Measurements from ENCODE around the gene WDR45.

WDR45 gene

DNA sequence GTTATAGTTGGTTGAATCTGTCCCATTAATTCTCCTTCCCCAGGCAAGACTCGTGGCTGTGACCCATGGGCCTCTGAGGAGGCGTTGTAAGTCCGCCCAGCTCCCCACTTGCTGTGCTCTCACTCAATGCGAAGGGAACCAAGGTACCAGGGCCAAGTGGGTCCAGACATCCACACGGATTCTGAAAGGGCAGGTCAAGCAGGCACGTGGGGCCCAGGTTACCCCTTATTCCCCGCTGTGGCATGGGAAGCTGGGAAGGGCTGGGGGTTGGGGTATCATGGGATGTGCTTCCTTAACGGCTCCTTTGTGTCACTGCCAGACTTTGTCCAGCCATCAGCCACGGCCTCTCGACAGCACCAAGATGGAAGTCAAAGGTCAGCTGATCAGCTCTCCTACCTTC is 17.8 kb downstream of the WDR45 start:
- H3K4me3 ChIP-seq (replicated peaks; ENCODE audit: insufficient read depth, low read length), result no peak overlapping the region
- TF ChIP-seq SPI1 (IDR thresholded peaks at IDR 0.05; ENCODE audit: borderline replicate concordance, low read depth) (no peak), GABPA (IDR thresholded peaks at IDR 0.05; ENCODE audit: low read depth) (no peak), POLR2AphosphoS5 (IDR thresholded peaks at IDR 0.05; ENCODE audit: low read depth) (no peak)
- TF ChIP-seq, protein P1, sequence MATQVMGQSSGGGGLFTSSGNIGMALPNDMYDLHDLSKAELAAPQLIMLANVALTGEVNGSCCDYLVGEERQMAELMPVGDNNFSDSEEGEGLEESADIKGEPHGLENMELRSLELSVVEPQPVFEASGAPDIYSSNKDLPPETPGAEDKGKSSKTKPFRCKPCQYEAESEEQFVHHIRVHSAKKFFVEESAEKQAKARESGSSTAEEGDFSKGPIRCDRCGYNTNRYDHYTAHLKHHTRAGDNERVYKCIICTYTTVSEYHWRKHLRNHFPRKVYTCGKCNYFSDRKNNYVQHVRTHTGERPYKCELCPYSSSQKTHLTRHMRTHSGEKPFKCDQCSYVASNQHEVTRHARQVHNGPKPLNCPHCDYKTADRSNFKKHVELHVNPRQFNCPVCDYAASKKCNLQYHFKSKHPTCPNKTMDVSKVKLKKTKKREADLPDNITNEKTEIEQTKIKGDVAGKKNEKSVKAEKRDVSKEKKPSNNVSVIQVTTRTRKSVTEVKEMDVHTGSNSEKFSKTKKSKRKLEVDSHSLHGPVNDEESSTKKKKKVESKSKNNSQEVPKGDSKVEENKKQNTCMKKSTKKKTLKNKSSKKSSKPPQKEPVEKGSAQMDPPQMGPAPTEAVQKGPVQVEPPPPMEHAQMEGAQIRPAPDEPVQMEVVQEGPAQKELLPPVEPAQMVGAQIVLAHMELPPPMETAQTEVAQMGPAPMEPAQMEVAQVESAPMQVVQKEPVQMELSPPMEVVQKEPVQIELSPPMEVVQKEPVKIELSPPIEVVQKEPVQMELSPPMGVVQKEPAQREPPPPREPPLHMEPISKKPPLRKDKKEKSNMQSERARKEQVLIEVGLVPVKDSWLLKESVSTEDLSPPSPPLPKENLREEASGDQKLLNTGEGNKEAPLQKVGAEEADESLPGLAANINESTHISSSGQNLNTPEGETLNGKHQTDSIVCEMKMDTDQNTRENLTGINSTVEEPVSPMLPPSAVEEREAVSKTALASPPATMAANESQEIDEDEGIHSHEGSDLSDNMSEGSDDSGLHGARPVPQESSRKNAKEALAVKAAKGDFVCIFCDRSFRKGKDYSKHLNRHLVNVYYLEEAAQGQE (IDR thresholded peaks at IDR 0.05; ENCODE audit: insufficient replicate concordance, low read depth), result no peak
- TF ChIP-seq, protein P2, sequence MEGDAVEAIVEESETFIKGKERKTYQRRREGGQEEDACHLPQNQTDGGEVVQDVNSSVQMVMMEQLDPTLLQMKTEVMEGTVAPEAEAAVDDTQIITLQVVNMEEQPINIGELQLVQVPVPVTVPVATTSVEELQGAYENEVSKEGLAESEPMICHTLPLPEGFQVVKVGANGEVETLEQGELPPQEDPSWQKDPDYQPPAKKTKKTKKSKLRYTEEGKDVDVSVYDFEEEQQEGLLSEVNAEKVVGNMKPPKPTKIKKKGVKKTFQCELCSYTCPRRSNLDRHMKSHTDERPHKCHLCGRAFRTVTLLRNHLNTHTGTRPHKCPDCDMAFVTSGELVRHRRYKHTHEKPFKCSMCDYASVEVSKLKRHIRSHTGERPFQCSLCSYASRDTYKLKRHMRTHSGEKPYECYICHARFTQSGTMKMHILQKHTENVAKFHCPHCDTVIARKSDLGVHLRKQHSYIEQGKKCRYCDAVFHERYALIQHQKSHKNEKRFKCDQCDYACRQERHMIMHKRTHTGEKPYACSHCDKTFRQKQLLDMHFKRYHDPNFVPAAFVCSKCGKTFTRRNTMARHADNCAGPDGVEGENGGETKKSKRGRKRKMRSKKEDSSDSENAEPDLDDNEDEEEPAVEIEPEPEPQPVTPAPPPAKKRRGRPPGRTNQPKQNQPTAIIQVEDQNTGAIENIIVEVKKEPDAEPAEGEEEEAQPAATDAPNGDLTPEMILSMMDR (IDR thresholded peaks at IDR 0.05; ENCODE audit: insufficient read depth, low read length), result no peak
- no peak overlapping the region for H3K27ac ChIP-seq (replicated peaks)

DNA sequence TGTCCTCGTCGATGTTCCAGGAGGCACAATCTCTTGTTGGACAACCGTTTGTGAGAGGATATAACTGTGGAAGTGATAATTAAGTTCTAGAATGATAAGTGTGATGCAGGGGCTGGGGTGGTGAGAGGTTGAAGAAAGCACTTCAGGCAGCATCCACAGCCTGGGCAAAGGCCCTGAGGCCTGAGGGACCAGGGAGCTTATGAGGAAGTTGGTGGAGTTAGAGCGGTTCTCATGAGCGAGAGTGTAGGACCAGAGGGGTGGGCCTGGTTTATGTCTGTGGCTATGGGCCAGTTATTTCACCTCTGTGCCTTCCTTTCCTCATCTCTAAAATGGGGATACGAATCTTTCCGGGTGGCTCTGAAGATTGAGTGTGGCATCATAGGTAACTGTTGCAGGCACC is 18.2 kb downstream of the WDR45 start:
- DNase-seq (ENCODE audit: low read depth in 1 of 2, low spot score in 1 of 2), result no peak
- Histone ChIP-seq H3K4me3 (replicated peaks; ENCODE audit: insufficient read depth, low read length) (no peak overlapping the region), H3K27ac (replicated peaks) (no peak overlapping the region), H3K27me3 (ENCODE audit: insufficient read depth, poor library complexity, severe bottlenecking) (no peaks in the 10 kb centered on the region)
- TF ChIP-seq GABPA (IDR thresholded peaks at IDR 0.05; ENCODE audit: low read depth) (no peak), POLR2AphosphoS5 (IDR thresholded peaks at IDR 0.05; ENCODE audit: low read depth) (no peak), SPI1 (IDR thresholded peaks at IDR 0.05; ENCODE audit: borderline replicate concordance, low read depth) (no peak)
- TF ChIP-seq, protein P1 (IDR thresholded peaks at IDR 0.05; ENCODE audit: insufficient replicate concordance, low read depth), result no peak
- TF ChIP-seq, protein P2 (IDR thresholded peaks at IDR 0.05; ENCODE audit: insufficient read depth, low read length), result no peak

More for the DNA sequence above, 17.8 kb downstream of the WDR45 start:
- no peak for DNase-seq (ENCODE audit: low read depth in 1 of 2, low spot score in 1 of 2)
- no peaks in the 10 kb centered on the region for H3K27me3 ChIP-seq (ENCODE audit: insufficient read depth, poor library complexity, severe bottlenecking)

DNA sequence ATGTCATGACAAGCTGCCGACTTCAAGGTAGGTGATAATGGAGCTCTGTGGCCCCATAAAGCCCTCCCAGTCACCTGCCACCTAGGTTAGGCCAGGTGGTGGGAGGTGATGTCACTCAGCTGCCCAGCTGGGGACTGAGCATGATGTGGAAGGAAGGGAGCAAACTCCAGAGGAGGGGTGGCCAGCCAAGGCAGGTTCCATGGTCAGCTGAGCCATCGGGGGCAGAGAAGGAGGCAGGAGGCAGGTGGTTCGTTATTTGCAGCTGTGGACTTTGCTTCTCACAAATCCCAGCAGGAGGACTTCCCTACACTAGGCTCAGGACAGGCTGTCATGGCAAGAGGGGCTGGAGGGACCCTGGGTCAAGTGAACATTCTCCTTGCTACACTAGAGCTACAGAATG is 18.8 kb downstream of the WDR45 start:
- no peak for DNase-seq (ENCODE audit: low read depth in 1 of 2, low spot score in 1 of 2)
- Histone ChIP-seq H3K27ac (replicated peaks) (no peak overlapping the region), H3K4me3 (replicated peaks; ENCODE audit: insufficient read depth, low read length) (no peak overlapping the region), H3K27me3 (ENCODE audit: insufficient read depth, poor library complexity, severe bottlenecking) (no peaks in the 10 kb centered on the region)
- TF ChIP-seq SPI1 (IDR thresholded peaks at IDR 0.05; ENCODE audit: borderline replicate concordance, low read depth) (no peak), GABPA (IDR thresholded peaks at IDR 0.05; ENCODE audit: low read depth) (no peak), POLR2AphosphoS5 (IDR thresholded peaks at IDR 0.05; ENCODE audit: low read depth) (no peak)
- TF ChIP-seq, protein P1 (IDR thresholded peaks at IDR 0.05; ENCODE audit: insufficient replicate concordance, low read depth), result no peak
- TF ChIP-seq, protein P2 (IDR thresholded peaks at IDR 0.05; ENCODE audit: insufficient read depth, low read length), result no peak

Measured in HL-60 (cell line).